Activated T-cell treated with anti-CD3 and anti-CD28 coated beads, Interleukin-2, amount 50 U/mL, for 24 hours (primary cell): Measurements from ENCODE around the gene FGD5.
A peak's percentile ranks its signal among the peaks of the same experiment; 100 is the strongest.

Source experiments
- DNase-seq: peaks from one replicate; pipeline ENCODE4 v3.0.0-alpha.2; 2020
- H3K27ac Mint-ChIP-seq: 2 replicates; pipeline ENCODE4 v1.8.0; 2020; ENCODE audit warnings: mild to moderate bottlenecking, mixed read lengths
- H3K27me3 Mint-ChIP-seq: 2 replicates; pipeline ENCODE4 v1.8.0; 2020; ENCODE audit warnings: mixed read lengths
- H3K36me3 Mint-ChIP-seq: 2 replicates; pipeline ENCODE4 v1.8.0; 2020; ENCODE audit warnings: low read depth, mixed read lengths
- H3K4me1 Mint-ChIP-seq: 2 replicates; pipeline ENCODE4 v1.8.0; 2020; ENCODE audit warnings: low read depth, mixed read lengths
- H3K4me3 Mint-ChIP-seq: 2 replicates; pipeline ENCODE4 v1.8.0; 2020; ENCODE audit warnings: mild to moderate bottlenecking, moderate library complexity, mixed read lengths
- H3K9me3 Mint-ChIP-seq: 2 replicates; pipeline ENCODE4 v1.8.0; 2020; ENCODE audit warnings: mixed read lengths

FGD5 gene

DNA sequence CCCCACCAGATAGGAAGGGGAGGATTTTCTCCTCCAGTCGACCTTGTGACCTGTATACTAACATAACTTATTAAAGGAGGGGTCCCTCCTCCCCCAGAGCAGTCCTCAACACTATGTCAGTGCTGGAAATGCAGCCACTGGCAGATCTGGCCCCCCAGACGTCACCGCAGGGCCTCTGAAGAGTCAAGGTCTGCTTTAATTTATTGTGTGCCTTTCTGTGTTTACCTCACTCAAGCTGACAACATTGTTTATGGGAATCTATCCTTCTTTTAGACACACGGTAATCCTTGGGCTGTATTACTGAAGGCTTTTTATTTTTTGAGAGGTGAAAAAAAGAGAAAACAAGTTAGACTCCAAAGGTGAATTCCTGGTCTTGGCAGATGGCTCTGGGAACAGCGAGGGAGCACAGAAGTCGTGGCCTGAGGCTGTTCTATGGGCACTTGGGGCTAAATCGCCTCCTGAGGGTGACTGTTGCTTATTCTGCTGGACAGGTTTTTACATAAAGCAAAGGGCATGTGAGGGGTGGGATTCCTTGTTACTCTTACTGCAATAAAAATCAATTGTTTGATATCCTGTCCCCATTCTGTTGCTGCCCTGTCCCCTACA, 115.2 kb downstream of the FGD5 start:
- no peak for DNase-seq
- no peaks in the 10 kb centered on the region for H3K36me3 Mint-ChIP-seq
- no peaks in the 10 kb centered on the region for H3K4me1 Mint-ChIP-seq
- no peak overlapping the region for H3K4me3 Mint-ChIP-seq
- H3K27me3 Mint-ChIP-seq: no peaks in the 10 kb centered on the region
- H3K27ac Mint-ChIP-seq: no peak overlapping the region
- no peaks in the 10 kb centered on the region for H3K9me3 Mint-ChIP-seq

DNA sequence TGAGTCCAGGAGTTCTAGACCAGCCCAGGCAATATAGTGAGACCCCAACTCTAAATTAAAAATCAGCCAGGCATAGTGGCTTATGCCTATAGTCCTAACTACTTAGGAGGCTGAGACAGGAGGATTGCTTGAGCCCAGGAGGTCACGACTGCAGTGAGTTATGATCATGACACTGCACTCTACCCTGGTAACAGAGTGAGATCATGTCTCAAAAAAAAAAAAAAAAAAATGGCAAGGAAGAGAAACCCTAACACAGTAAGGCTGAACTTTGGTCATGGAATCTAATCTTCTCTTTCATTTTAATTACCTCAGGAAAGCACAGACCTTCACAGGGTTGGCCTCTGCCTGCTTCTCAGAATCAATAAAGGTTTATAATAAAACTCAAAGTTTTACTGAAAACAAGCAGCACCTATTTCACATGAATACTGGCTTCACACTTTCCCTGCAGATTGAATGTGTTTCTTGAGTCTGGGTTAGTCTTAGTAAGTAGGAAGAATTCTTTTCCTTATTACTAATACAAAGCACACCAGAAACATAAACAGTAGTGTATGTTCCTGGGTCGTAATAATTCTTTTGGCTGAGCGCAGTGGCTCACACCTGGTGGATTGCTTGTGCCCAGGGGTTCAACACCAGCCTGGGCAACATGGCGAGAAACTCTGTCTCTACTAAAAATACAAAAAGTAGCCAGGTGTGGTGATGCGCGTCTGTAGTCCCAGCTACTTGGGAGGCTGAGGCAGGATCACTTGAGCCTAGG, 117.0 kb downstream of the FGD5 start:
- Mint-ChIP-seq H3K4me3 (no peak overlapping the region), H3K9me3 (no peaks in the 10 kb centered on the region), H3K27me3 (no peaks in the 10 kb centered on the region), H3K4me1 (no peaks in the 10 kb centered on the region), H3K36me3 (no peaks in the 10 kb centered on the region), H3K27ac (no peak overlapping the region)
- DNase-seq: no peak

DNA sequence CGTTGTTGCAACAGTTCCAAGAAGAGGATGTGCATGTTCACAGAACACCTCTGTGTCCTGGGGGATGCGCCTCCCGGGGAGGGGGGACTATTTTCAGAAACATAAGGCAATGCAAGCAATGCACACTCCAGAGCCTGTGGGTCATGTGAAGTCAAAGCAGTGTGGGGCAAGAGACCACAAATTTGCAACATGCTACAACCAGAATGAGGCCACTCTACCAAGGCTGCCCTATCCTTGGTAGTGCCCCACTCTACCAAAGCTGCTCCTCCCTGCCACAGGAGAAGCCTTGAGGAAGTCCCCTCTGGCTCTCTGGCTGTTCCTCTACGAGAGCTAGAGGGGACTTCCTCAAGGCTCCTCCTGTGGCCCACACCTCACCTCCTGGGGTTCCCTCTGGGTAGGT, 120.2 kb downstream of the FGD5 start:
- Mint-ChIP-seq H3K4me1 (peaks cover 21% of the 10 kb centered on the region), H3K36me3 (peaks cover 16% of the 10 kb centered on the region), H3K27ac (no peak overlapping the region), H3K4me3 (no peak overlapping the region), H3K27me3 (no peaks in the 10 kb centered on the region), H3K9me3 (no peaks in the 10 kb centered on the region)
- no peak for DNase-seq

DNA sequence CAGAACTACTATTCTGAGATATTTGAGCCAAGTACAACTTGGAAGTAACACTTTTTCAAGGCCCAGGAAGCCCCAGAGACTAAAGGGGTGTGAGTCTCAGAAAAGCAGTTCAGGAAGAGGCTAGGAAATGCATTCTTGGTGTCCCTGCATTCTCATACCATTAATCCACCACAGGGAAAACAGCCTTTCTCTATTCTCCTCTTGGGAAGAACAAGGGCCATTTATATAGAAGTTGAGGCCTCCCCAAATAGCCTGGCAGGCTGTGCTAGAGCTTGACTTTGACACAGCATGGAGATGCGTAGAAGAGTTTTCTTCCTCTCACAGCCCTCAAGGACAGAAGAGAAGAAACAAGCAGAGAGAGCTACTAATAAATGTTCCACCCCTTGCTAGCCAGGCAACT, 123.1 kb downstream of the FGD5 start:
- Mint-ChIP-seq H3K27ac (peak overlapping the region; percentile 47), H3K36me3 (peaks cover 44% of the 10 kb centered on the region), H3K4me1 (peaks cover 40% of the 10 kb centered on the region), H3K4me3 (no peak overlapping the region), H3K27me3 (no peaks in the 10 kb centered on the region), H3K9me3 (no peaks in the 10 kb centered on the region)
- no peak for DNase-seq

DNA sequence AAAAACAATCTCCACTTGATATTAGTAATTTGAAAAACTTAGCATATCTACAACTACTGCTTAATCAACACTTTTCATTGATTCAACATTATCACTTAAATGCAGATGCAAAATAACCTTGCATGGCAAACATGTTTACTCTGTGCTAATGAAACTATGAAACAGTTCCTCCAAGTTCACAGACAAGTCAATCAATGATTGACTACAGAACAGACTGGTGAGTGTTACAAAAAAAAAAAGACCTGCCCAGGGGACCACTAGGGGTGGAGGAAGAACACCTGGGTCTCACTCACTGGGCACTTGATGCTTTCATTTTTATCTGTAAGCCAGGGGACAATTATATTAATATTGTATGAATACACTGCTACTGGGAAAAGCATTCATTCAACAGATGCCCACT, 124.3 kb downstream of the FGD5 start:
- H3K4me3 Mint-ChIP-seq: no peak overlapping the region
- no peaks in the 10 kb centered on the region for H3K27me3 Mint-ChIP-seq
- H3K27ac Mint-ChIP-seq: no peak overlapping the region
- no peaks in the 10 kb centered on the region for H3K9me3 Mint-ChIP-seq
- DNase-seq: no peak
- peaks cover 40% of the 10 kb centered on the region for H3K4me1 Mint-ChIP-seq
- peaks cover 47% of the 10 kb centered on the region for H3K36me3 Mint-ChIP-seq

DNA sequence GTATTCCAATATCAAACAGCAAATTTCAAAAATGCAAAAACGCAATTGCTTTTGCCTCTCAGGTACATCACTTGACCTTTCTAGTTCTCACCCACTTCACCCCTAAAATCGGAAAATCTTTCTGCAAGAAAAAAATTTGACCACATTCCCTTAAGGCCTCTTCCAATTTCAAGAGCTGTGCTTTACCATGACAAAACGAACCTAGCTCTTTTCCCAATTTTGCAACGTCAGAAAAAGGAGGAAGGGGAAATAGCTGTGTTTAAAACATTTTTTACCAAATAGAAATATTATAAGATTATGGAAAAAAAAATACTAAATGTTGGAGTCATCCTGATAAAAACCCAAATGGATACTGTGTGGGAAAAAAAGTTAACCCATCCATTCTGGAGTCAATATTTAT, 127.5 kb downstream of the FGD5 start:
- no peaks in the 10 kb centered on the region for H3K27me3 Mint-ChIP-seq
- H3K9me3 Mint-ChIP-seq: no peaks in the 10 kb centered on the region
- peak overlapping the region; percentile 93 for H3K27ac Mint-ChIP-seq
- peaks cover 59% of the 10 kb centered on the region for H3K4me1 Mint-ChIP-seq
- H3K36me3 Mint-ChIP-seq: peaks cover 70% of the 10 kb centered on the region
- H3K4me3 Mint-ChIP-seq: peak overlapping the region; percentile 98
- no peak for DNase-seq

DNA sequence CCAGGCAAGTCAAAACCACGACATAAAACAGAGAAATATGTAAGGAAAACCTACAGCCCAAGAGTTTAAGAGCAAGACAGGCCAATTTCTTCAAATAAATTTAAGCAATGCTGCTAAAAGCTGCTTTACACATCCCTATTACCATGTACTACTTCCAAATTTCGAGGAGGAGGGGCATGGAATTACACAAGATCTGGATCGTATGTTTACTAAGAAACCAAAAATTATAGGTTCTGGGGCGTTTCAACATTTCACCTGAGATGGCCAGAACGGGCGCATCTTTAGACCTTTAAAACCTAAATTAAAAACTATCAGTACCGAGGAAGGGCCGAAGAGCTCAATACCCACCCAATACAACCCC, 128.0 kb downstream of the FGD5 start:
- DNase-seq: no peak
- Mint-ChIP-seq H3K9me3 (no peaks in the 10 kb centered on the region), H3K4me1 (peaks cover 55% of the 10 kb centered on the region), H3K36me3 (peaks cover 74% of the 10 kb centered on the region), H3K4me3 (peak overlapping the region; percentile 98), H3K27ac (peak overlapping the region; percentile 93), H3K27me3 (no peaks in the 10 kb centered on the region)

DNA sequence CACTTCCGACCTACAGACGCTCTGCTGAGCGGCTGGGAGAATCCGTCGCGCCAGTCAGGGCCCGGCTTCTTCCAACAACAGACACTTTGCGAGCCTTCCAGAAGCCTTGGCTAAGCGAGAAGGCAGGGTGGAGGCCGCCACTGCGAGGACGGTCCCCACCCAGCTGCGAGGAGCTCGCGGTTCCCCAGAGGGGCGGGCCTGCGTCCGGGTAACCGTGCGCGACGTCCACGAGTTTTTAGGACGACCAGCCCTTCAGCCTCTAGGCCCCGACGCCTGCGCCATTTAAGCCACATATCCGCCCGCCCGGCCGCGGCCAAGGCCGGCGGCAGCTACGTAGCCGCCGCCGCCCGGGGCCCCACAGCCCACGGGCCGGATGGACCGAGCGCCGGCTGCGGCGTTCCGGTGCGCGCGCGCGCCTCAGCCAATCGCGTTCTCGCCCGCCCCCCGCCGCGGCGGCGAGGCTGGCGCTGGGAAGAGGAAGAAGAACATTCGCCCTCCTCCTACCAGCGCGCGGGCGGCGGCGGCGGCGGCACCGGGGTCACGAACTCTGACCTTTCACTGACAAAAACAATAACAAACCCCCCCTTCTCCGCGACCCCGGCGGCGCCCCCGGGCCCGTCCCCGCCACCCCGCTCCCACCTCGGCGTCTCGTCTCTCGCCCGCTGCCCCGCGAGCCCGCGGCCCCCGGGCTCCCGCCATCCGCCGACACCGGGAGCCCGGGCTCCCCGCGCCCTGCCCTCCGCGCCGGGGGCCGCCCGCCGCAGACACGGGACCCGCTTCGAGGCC, 128.5 kb downstream of the FGD5 start, which contains the start of gene NR2C2:
NR2C2 (plus strand) TSS at position 484 of the 786 bp plus-strand sequence. CDS start 56,332 bp downstream, outside the sequence.
- peak within 1 kb of the TSS; percentile 98 for H3K4me3 Mint-ChIP-seq
- peaks cover 78% of the 10 kb centered on the region for H3K36me3 Mint-ChIP-seq
- peak; percentile 90 for DNase-seq
- H3K27me3 Mint-ChIP-seq: no peaks in the 10 kb centered on the region
- H3K4me1 Mint-ChIP-seq: peaks cover 57% of the 10 kb centered on the region
- H3K9me3 Mint-ChIP-seq: no peaks in the 10 kb centered on the region
- peak within 1 kb of the TSS; percentile 100 for H3K27ac Mint-ChIP-seq

DNA sequence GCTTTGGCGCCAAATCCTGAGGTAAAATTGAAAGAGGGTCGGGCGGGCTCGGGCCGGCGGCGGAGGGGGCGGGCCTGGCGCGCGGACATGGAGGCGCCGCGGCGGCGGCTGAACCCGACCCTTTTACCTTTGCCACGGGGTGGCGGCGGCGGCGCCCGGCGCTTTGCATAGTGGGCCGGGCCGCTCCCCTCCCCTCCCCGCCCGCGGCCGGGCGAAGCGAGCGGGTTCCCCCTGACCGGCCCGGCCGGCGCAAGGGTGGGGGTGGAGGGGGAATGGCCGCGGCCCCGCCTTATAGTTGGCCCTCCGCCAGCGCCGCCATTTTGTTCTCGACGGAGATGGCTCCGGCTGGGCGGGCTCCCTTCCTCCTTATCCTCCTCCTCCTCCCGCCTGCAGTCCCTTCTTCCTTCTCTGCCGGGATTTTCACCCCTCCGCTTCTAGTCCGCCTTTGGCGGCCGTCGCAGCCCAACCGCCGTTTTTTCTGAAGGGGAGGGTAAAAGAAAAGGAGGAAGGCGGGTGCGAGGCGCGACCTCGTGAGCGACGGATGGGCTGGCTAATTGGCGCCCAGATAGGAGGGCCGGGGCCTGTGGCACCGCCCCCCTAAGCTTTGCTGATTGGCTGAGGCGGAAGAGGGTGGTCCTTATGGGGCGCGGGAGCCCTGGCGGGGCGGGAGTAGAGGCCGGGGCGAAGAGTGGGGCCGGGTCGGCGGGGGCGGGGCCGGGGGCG, 129.3 kb downstream of the FGD5 start:
- peaks cover 60% of the 10 kb centered on the region for H3K4me1 Mint-ChIP-seq
- peaks cover 75% of the 10 kb centered on the region for H3K36me3 Mint-ChIP-seq
- H3K27ac Mint-ChIP-seq: peak overlapping the region; percentile 100
- no peaks in the 10 kb centered on the region for H3K27me3 Mint-ChIP-seq
- H3K4me3 Mint-ChIP-seq: peak overlapping the region; percentile 98
- no peaks in the 10 kb centered on the region for H3K9me3 Mint-ChIP-seq
- peak; percentile 97 for DNase-seq

DNA sequence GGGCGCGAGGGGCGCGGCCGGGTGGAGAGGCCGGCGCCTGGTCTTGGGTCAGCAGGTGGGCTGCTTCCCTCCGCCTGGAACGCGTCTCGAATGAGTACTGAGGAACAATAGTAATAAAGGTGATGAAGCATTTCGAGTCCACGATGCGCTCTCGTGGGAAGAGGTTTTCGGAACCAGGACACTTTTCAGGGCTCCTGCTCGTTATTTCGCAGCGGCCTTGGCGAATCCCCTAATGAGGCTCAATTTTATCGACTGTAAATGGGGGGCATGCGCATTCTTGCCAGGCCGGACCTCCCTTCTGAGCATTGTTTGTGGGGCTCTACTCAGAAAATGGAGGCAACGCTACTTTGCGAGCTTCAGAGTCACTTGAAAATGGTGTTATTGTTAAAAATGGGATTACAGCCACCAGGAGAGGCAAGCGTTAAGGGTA, 129.9 kb downstream of the FGD5 start:
- no peaks in the 10 kb centered on the region for H3K9me3 Mint-ChIP-seq
- H3K4me1 Mint-ChIP-seq: peaks cover 59% of the 10 kb centered on the region
- peaks cover 71% of the 10 kb centered on the region for H3K36me3 Mint-ChIP-seq
- no peak for DNase-seq
- H3K27me3 Mint-ChIP-seq: no peaks in the 10 kb centered on the region
- H3K4me3 Mint-ChIP-seq: peak overlapping the region; percentile 98
- peak overlapping the region; percentile 84 for H3K27ac Mint-ChIP-seq

DNA sequence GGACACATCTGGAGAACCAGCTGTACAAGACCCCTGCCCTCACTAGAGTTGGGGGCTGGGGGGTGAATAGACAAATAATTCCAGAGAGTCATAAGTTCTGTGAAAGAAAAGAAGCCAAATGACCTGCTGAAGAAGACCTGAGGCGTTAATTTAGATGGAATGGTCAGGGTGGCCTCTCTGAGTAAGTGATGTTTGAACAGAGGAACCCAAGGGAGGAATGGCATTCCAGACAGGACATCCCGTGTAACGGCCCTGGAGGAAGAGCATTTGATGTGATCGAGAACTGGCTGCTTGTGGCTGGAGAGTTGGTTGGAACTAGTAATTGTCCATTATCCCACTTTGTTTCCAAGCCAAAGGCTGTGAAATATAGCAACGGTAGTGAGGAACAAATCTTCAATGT, 130.4 kb downstream of the FGD5 start:
- H3K4me1 Mint-ChIP-seq: peaks cover 55% of the 10 kb centered on the region
- H3K36me3 Mint-ChIP-seq: peaks cover 66% of the 10 kb centered on the region
- no peak for DNase-seq
- no peaks in the 10 kb centered on the region for H3K9me3 Mint-ChIP-seq
- H3K27ac Mint-ChIP-seq: peak overlapping the region; percentile 84
- no peaks in the 10 kb centered on the region for H3K27me3 Mint-ChIP-seq
- H3K4me3 Mint-ChIP-seq: peak overlapping the region; percentile 98

DNA sequence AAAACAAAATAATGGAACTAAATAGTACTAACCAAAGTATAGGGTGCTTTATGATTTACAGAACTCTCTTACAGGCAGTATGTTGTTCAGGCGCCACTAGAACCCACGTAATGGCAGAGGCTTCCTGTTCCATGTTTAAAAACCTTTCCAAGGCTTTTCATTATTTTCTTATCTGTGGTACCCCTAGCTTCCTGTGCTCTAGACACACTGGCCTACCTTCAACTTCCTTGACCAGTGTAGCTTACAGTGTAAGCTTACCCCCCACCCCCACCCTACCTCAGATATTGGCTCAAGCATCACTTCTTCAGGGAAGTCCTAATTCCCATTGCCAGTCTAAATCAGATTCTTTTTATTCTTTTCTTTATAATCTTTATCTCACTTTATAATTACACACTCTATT, 131.5 kb downstream of the FGD5 start:
- H3K4me1 Mint-ChIP-seq: peaks cover 56% of the 10 kb centered on the region
- no peak overlapping the region for H3K27ac Mint-ChIP-seq
- H3K27me3 Mint-ChIP-seq: no peaks in the 10 kb centered on the region
- H3K9me3 Mint-ChIP-seq: no peaks in the 10 kb centered on the region
- no peak for DNase-seq
- H3K36me3 Mint-ChIP-seq: peaks cover 55% of the 10 kb centered on the region
- H3K4me3 Mint-ChIP-seq: peak overlapping the region; percentile 8

DNA sequence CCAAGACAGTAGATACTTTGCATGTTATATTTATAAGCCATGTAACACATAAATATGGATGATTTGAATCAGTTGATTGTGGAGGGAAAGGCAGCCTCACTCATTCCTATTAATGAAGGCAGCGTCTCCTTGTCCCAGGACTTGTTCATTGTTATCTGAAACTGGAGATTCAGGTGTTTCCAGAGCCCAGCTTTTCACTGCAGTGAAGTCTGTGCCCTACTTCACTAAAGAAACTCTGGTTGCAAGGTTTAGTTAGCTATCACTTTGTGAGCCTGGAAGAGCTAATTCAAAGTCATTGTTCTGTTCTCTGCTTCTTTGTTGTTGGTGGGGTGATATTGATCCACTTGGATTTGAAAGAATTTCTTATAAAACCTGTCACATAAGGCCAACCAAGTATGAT, 138.4 kb downstream of the FGD5 start:
- Mint-ChIP-seq H3K4me3 (no peak overlapping the region), H3K9me3 (no peaks in the 10 kb centered on the region), H3K27ac (no peak overlapping the region), H3K27me3 (no peaks in the 10 kb centered on the region), H3K4me1 (peaks cover 68% of the 10 kb centered on the region), H3K36me3 (peaks cover 52% of the 10 kb centered on the region)
- no peak for DNase-seq

DNA sequence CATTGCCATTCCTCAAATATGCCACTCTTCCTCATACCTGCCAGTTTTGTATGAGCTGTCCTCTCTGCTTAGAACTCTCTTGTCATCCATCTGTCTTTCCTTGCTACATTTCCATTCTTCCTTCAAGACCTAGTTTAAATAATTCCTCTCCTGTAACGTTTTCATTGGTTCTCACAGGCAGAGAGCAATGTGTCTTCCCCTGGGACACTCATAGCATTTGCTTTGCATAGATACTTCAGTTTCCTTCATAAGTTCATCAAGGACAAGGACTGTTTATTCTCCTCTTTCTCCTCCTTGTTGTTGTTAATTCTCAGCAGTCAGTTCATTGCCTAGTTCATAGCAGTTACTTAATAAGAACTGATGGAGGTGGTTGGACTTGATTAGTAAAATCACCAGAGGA, 139.2 kb downstream of the FGD5 start:
- H3K4me1 Mint-ChIP-seq: peaks cover 66% of the 10 kb centered on the region
- H3K9me3 Mint-ChIP-seq: no peaks in the 10 kb centered on the region
- H3K4me3 Mint-ChIP-seq: no peak overlapping the region

More for the DNA sequence above, 139.2 kb downstream of the FGD5 start:
- Mint-ChIP-seq H3K27me3 (no peaks in the 10 kb centered on the region), H3K36me3 (peaks cover 56% of the 10 kb centered on the region), H3K27ac (no peak overlapping the region)
- DNase-seq: no peak
